ENCODE data around the gene AWAT1.

DNA sequence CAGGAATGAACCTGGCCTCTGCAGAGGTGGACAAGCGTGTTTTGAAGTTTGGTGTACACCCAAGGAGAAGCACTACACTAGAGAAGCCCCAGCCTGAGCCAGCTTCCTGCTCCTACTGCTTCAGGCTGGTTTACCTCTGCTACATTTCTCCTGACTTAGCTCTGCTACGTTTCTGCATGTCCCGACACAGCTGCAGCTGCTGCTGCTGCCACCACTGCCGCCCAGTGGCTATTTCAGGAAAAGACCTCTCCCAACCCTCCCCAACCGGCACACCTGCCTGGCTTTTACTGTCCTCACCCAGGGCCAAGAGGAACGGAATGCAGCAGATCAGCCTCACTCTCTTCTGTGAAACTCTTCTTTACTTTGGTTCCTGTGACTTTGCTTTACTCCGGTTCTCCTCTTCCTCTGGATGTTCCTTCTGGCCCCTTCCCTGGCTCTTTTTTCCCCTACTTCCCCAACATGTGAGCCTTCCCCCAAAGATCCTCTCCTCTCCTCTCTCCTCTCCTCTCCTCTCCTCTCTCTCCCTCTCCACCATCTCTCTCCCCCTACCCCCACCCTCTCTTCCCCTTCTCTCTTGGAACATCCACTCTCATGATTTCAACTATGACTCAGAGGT lies 28.6 kb downstream of the AWAT1 start:
- TF ChIP-seq, protein P1, sequence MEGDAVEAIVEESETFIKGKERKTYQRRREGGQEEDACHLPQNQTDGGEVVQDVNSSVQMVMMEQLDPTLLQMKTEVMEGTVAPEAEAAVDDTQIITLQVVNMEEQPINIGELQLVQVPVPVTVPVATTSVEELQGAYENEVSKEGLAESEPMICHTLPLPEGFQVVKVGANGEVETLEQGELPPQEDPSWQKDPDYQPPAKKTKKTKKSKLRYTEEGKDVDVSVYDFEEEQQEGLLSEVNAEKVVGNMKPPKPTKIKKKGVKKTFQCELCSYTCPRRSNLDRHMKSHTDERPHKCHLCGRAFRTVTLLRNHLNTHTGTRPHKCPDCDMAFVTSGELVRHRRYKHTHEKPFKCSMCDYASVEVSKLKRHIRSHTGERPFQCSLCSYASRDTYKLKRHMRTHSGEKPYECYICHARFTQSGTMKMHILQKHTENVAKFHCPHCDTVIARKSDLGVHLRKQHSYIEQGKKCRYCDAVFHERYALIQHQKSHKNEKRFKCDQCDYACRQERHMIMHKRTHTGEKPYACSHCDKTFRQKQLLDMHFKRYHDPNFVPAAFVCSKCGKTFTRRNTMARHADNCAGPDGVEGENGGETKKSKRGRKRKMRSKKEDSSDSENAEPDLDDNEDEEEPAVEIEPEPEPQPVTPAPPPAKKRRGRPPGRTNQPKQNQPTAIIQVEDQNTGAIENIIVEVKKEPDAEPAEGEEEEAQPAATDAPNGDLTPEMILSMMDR (conservative IDR thresholded peaks at IDR 0.05): peak; percentile 78
- no peak for TF ChIP-seq ZFX (IDR thresholded peaks at IDR 0.05)
